GM12878 (cell line): ENCODE results near the gene CDPF1. TPM values are rescaled to one million over a fixed set of nuclear protein-coding genes. Genes with fewer than 3 reads are reported as not detected.

Experiments
- BCL11A ChIP-seq: IDR thresholded peaks from 2 replicates; pipeline ENCODE4 v1.6.1; 2011; ENCODE audit warnings: low read depth, low read length
- CBX5 ChIP-seq: sonication (generic); IDR thresholded peaks from 2 replicates; pipeline ENCODE4 v1.6.1; 2016; ENCODE audit warnings: low read depth, moderate library complexity, mild to moderate bottlenecking, inconsistent platforms
- CTCF ChIP-seq, 3 experiments: IDR thresholded peaks in 2 of 3; conservative IDR thresholded peaks in 1 of 3; 2 replicates each; pipeline ENCODE4 v1.5.1; 2011; ENCODE audit warnings: low read depth in 3 of 3, low read length in 3 of 3, mild to moderate bottlenecking in 3 of 3, control low read depth in 2 of 3, moderate library complexity in 2 of 3, inconsistent platforms in 1 of 3, mixed read lengths in 1 of 3; ENCODE audit not compliant: control insufficient read depth in 2 of 3, insufficient read depth in 1 of 3; ENCODE audit errors: extremely low read depth in 1 of 3
- E2F4 ChIP-seq: IDR thresholded peaks from 2 replicates; pipeline ENCODE4 v1.6.1; 2012; ENCODE audit warnings: low read depth, low read length, improper control_type of control experiment
- EP300 ChIP-seq, 2 experiments: fragments of 150-350 bp in 1 of 2; IDR thresholded peaks; 2 replicates each; pipeline ENCODE4 v1.6.1; 2011 to 2012; ENCODE audit warnings: low read depth in 2 of 2, low read length in 2 of 2, borderline replicate concordance in 1 of 2, improper control_type of control experiment in 1 of 2, inconsistent platforms in 1 of 2; ENCODE audit not compliant: control insufficient read depth in 1 of 2
- PBX3 ChIP-seq: IDR thresholded peaks from 2 replicates; pipeline ENCODE4 v1.6.1; 2011; ENCODE audit warnings: mild to moderate bottlenecking, low read depth, low read length, moderate library complexity; ENCODE audit not compliant: insufficient replicate concordance
- PRDM15 ChIP-seq: fragments of 450-650 bp; formaldehyde crosslinking; IDR thresholded peaks from 2 replicates; pipeline ENCODE4 v1.4.0; 2020; ENCODE audit warnings: mild to moderate bottlenecking, moderate library complexity
- REST ChIP-seq: IDR thresholded peaks from 2 replicates; pipeline ENCODE4 v1.6.1; 2012; ENCODE audit warnings: mild to moderate bottlenecking, low read depth, low read length
- RFX5 ChIP-seq: IDR thresholded peaks from 2 replicates; pipeline ENCODE4 v1.6.1; 2011; ENCODE audit warnings: low read depth, low read length, improper control_type of control experiment
- YBX1 ChIP-seq: fragments of 450-650 bp; IDR thresholded peaks from 2 replicates; pipeline ENCODE4 v1.6.1; 2016; ENCODE audit warnings: antibody characterized with exemption
- ZBTB4 ChIP-seq: fragments of 450-650 bp; formaldehyde crosslinking; IDR thresholded peaks from 2 replicates; pipeline ENCODE4 v1.4.0; 2022; ENCODE audit warnings: mild to moderate bottlenecking, moderate library complexity
- polyA plus RNA-seq, 11 experiments: library from polyadenylated mRNA; depleted of rRNA in 4 of 11; unstranded in 6 of 11; stranded (reverse) in 5 of 11; fragments of >200 nt; fragmentation: Nextera tagmentation in 4 of 11; fragmentation: Illumina TruSeq in 1 of 11; extraction: Ambion mirVana in 4 of 11; extraction: Trizol in 1 of 11; gene quantifications; 1 replicate in 1 of 11; 2 replicates in 10 of 11; pipeline versions ENCODE4 v1.2.1 to v1.2.3, GENCODE V29; 2011 to 2016; ENCODE audit warnings: inconsistent platforms in 2 of 11, missing spikeins in 2 of 11, low read depth in 1 of 11
- total RNA-seq, 4 experiments: library from RNA; depleted of rRNA in 3 of 4; stranded (reverse); fragments of >200 nt in 3 of 4; fragmentation: Illumina TruSeq in 1 of 4; extraction: Trizol in 1 of 4; gene quantifications; 2 replicates each; pipeline versions ENCODE4 v1.2.1 to v1.2.3, GENCODE V29; 2013 to 2021

The CDPF1 gene
- total and polyA plus RNA-seq, 10 of the 15 experiments (the other 5 are each of a cell fraction or from before 2014, with no cell fraction given), result 1.0 to 22.4 (median 7.9) TPM

GRCh38 chr22:46296257-46297150 is 46.4 kb upstream of the CDPF1 start, which contains the start of gene GTSE1 (continued):
- TF ChIP-seq CTCF (IDR thresholded peaks at IDR 0.05 in 2 of 3, conservative IDR thresholded peaks at IDR 0.05 in 1 of 3; ENCODE audit: control insufficient read depth in 2 of 3, extremely low read depth in 1 of 3, insufficient read depth in 1 of 3, low read depth in 3 of 3, low read length in 3 of 3), result peak in 2 of 3 experiments; percentile 27 to 59; a peak in 3 of 6 replicates
- TF ChIP-seq CBX5, result no peak
- TF ChIP-seq REST, result no peak
- peak; percentile 48; the same call in 1 of the 2 replicates for TF ChIP-seq RFX5
- no peak for TF ChIP-seq BCL11A
- peak; percentile 99 for TF ChIP-seq E2F4
- no peak for TF ChIP-seq EP300 (IDR thresholded peaks at IDR 0.05; ENCODE audit: borderline replicate concordance in 1 of 2, control insufficient read depth in 1 of 2, low read depth in 2 of 2, low read length in 2 of 2)
- no peak for TF ChIP-seq YBX1
- no peak for TF ChIP-seq PBX3
- no peak for TF ChIP-seq ZBTB4 (CRISPR knock-in tag)
- TF ChIP-seq PRDM15, result no peak
